HepG2 (cell line): ENCODE measurements around the gene PLCB1. TPM values are rescaled to one million over a fixed set of nuclear protein-coding genes. Genes with fewer than 3 reads are reported as not detected.

ENCODE experiments used
- CHD4 ChIP-seq: fragments of 200-600 bp; sonication (generic); IDR thresholded peaks from 2 replicates; pipeline ENCODE4 v1.7.0; 2017; ENCODE audit warnings: mild to moderate bottlenecking, low read length, borderline replicate concordance
- EEA1 ChIP-seq: sonication (generic); formaldehyde crosslinking; IDR thresholded peaks from 2 replicates; pipeline ENCODE4 v1.5.1; 2020; ENCODE audit warnings: mild to moderate bottlenecking, missing genetic modification reagents, borderline replicate concordance
- HIVEP1 ChIP-seq: sonication (generic); formaldehyde crosslinking; IDR thresholded peaks from 2 replicates; pipeline ENCODE4 v1.4.0; 2020; ENCODE audit warnings: mild to moderate bottlenecking, missing genetic modification reagents
- HMG20B ChIP-seq: conservative IDR thresholded peaks from 2 replicates; pipeline ENCODE4 v1.6.1; 2016; ENCODE audit warnings: missing genetic modification reagents, missing compliant biosample characterization
- KDM2A ChIP-seq: sonication (generic); formaldehyde crosslinking; IDR thresholded peaks from 2 replicates; pipeline ENCODE4 v1.4.0; 2020; ENCODE audit warnings: low read depth, missing genetic modification reagents, borderline replicate concordance
- NFATC3 ChIP-seq: sonication (generic); formaldehyde crosslinking; IDR thresholded peaks from 2 replicates; pipeline ENCODE4 v1.5.1; 2020; ENCODE audit warnings: mild to moderate bottlenecking, missing genetic modification reagents
- PLSCR1 ChIP-seq: sonication (generic); formaldehyde crosslinking; IDR thresholded peaks from 2 replicates; pipeline ENCODE4 v1.5.0; 2020; ENCODE audit warnings: missing genetic modification reagents, mild to moderate bottlenecking, borderline replicate concordance
- TAF15 ChIP-seq: fragments of 200-400 bp; formaldehyde crosslinking; IDR thresholded peaks from one replicate; pipeline ENCODE4 v1.6.1; 2018; ENCODE audit warnings: mild to moderate bottlenecking, low read depth, low read length; ENCODE audit not compliant: poor library complexity, severe bottlenecking
- TFAP4 ChIP-seq: sonication (generic); IDR thresholded peaks from 2 replicates; pipeline ENCODE4 v1.6.1; 2016; ENCODE audit warnings: low read depth, borderline replicate concordance
- ZBTB40 ChIP-seq, 2 experiments: fragments of 450-650 bp in 1 of 2; sonication (generic) in 1 of 2; formaldehyde crosslinking in 1 of 2; IDR thresholded peaks; 2 replicates each; pipeline versions ENCODE4 v1.6.1 to v1.8.0; 2016 to 2022; ENCODE audit warnings: antibody characterized with exemption in 1 of 2, mild to moderate bottlenecking in 1 of 2, missing genetic modification reagents in 1 of 2
- ZNF136 ChIP-seq: sonication (generic); formaldehyde crosslinking; IDR thresholded peaks from 2 replicates; pipeline ENCODE4 v1.8.1; 2022; ENCODE audit warnings: low read depth, mild to moderate bottlenecking, moderate library complexity, missing genetic modification reagents
- ZNF138 ChIP-seq: sonication (generic); formaldehyde crosslinking; IDR thresholded peaks from 2 replicates; pipeline ENCODE4 v1.5.0; 2020; ENCODE audit warnings: mild to moderate bottlenecking, low read depth, missing genetic modification reagents
- ZNF225 ChIP-seq: sonication (generic); formaldehyde crosslinking; IDR thresholded peaks from 2 replicates; pipeline ENCODE4 v1.4.0; 2020; ENCODE audit warnings: mild to moderate bottlenecking, missing genetic modification reagents
- ZNF235 ChIP-seq: sonication (generic); formaldehyde crosslinking; IDR thresholded peaks from 2 replicates; pipeline ENCODE4 v1.8.1; 2023; ENCODE audit warnings: mild to moderate bottlenecking, missing genetic modification reagents, borderline replicate concordance
- ZNF383 ChIP-seq: sonication (generic); formaldehyde crosslinking; IDR thresholded peaks from 2 replicates; pipeline ENCODE4 v1.4.0; 2020; ENCODE audit warnings: missing genetic modification reagents, mild to moderate bottlenecking, borderline replicate concordance
- polyA plus RNA-seq, 8 experiments: library from polyadenylated mRNA; depleted of rRNA in 3 of 8; stranded (reverse) in 7 of 8; unstranded in 1 of 8; fragments of >200 nt; fragmentation: Illumina TruSeq in 4 of 8; extraction: Trizol in 4 of 8; gene quantifications; 2 replicates each; pipeline versions ENCODE4 v1.2.1 to v1.2.3, GENCODE V29; 2011 to 2016; ENCODE audit warnings: low read depth in 4 of 8, missing spikeins in 1 of 8, mixed read lengths in 1 of 8; ENCODE audit not compliant: insufficient read depth in 1 of 8
- total RNA-seq, 5 experiments: library from RNA; depleted of rRNA; stranded (reverse); fragments of >200 nt; fragmentation: Illumina TruSeq; extraction: Trizol; gene quantifications; 2 replicates each; pipeline ENCODE4 v1.2.3, GENCODE V29; 2016; ENCODE audit warnings: low read depth in 1 of 5
- TF ChIP-seq, protein P1 (sequence below): sonication (generic); formaldehyde crosslinking; IDR thresholded peaks from 2 replicates; pipeline ENCODE4 v1.4.0; 2020; ENCODE audit warnings: missing genetic modification reagents, mild to moderate bottlenecking, borderline replicate concordance

PLCB1 gene
- total and polyA plus RNA-seq, 2 of the 13 experiments (the other 11 are each of a cell fraction or from before 2014, with no cell fraction given) = 42.4 to 55.9 TPM

GRCh38 chr20:8244637-8245036 lies 112.6 kb downstream of the PLCB1 start (continued):
- no peak for TF ChIP-seq ZBTB40 (IDR thresholded peaks at IDR 0.05)
- no peak for TF ChIP-seq ZBTB40 (CRISPR knock-in tag; IDR thresholded peaks at IDR 0.05)
- no peak for TF ChIP-seq EEA1
- no peak for TF ChIP-seq ZNF235 (CRISPR knock-in tag)
- no peak for TF ChIP-seq TAF15
- TF ChIP-seq NFATC3 (CRISPR knock-in tag) = no peak
- TF ChIP-seq ZNF138 = no peak
- no peak for TF ChIP-seq ZNF225 (CRISPR knock-in tag)
- no peak for TF ChIP-seq KDM2A (CRISPR knock-in tag)
- TF ChIP-seq, protein P1, sequence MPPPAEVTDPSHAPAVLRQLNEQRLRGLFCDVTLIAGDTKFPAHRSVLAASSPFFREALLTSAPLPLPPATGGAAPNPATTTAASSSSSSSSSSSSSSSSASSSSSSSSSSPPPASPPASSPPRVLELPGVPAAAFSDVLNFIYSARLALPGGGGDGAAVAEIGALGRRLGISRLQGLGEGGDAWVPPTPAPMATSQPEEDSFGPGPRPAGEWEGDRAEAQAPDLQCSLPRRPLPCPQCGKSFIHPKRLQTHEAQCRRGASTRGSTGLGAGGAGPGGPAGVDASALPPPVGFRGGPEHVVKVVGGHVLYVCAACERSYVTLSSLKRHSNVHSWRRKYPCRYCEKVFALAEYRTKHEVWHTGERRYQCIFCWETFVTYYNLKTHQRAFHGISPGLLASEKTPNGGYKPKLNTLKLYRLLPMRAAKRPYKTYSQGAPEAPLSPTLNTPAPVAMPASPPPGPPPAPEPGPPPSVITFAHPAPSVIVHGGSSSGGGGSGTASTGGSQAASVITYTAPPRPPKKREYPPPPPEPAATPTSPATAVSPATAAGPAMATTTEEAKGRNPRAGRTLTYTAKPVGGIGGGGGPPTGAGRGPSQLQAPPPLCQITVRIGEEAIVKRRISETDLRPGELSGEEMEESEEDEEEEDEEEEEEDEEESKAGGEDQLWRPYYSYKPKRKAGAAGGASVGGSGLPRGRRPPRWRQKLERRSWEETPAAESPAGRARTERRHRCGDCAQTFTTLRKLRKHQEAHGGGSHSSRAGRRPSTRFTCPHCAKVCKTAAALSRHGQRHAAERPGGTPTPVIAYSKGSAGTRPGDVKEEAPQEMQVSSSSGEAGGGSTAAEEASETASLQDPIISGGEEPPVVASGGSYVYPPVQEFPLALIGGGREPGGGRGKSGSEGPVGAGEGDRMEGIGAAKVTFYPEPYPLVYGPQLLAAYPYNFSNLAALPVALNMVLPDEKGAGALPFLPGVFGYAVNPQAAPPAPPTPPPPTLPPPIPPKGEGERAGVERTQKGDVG (CRISPR knock-in tag) = no peak
- no peak for TF ChIP-seq ZNF383 (CRISPR knock-in tag)
- TF ChIP-seq PLSCR1 (CRISPR knock-in tag) = no peak
- no peak for TF ChIP-seq TFAP4
- TF ChIP-seq HIVEP1 = no peak
- no peak for TF ChIP-seq CHD4
- no peak for TF ChIP-seq HMG20B (CRISPR knock-in tag)
- no peak for TF ChIP-seq ZNF136 (CRISPR knock-in tag)
